NCI-H345 (cell line): ENCODE data around the gene HHIP.

Source experiments
- DNase-seq: peaks from one replicate; lab custom pipeline; 2025; lab: John Stamatoyannopoulos, UW

HHIP gene

GRCh38 chr4:144645631-144646522 is at the start of gene HHIP:
HHIP (plus strand) TSS chr4:144646156; CDS start chr4:144646676, 520 bp downstream.
- peak; percentile 29 for DNase-seq

GRCh38 chr4:144597171-144597570 is 48.8 kb upstream of the HHIP start:
- no peak for DNase-seq

GRCh38 chr4:144599621-144600020 is 46.3 kb upstream of the HHIP start:
- DNase-seq, result no peak

GRCh38 chr4:144611850-144612249 is 34.1 kb upstream of the HHIP start:
- DNase-seq, result no peak

GRCh38 chr4:144614850-144615585 is 30.9 kb upstream of the HHIP start:
- no peak for DNase-seq

GRCh38 chr4:144621681-144622080 is 24.3 kb upstream of the HHIP start:
- no peak for DNase-seq

GRCh38 chr4:144627663-144628076 is 18.3 kb upstream of the HHIP start:
- no peak for DNase-seq

GRCh38 chr4:144633215-144633614 is 12.7 kb upstream of the HHIP start:
- DNase-seq, result no peak

GRCh38 chr4:144634978-144635747 is 10.8 kb upstream of the HHIP start:
- no peak for DNase-seq

- DNase-seq, result no peak
These were observed 1.4 kb upstream of the HHIP start for GRCh38 chr4:144644368-144645101.

- no peak for DNase-seq
These were observed 790 bp upstream of the HHIP start for GRCh38 chr4:144645102-144645630.

GRCh38 chr4:144646523-144647094 is 653 bp downstream of the HHIP start:
- DNase-seq, result peak; percentile 23

- peak; percentile 26 for DNase-seq
These were observed 1.2 kb downstream of the HHIP start for GRCh38 chr4:144647095-144647561.

GRCh38 chr4:144647590-144647989 is 1.6 kb downstream of the HHIP start:
- DNase-seq, result no peak

- DNase-seq, result no peak
These were observed 2.1 kb downstream of the HHIP start for GRCh38 chr4:144648042-144648441.

- peak; percentile 82 for DNase-seq
These were observed 3.7 kb downstream of the HHIP start for GRCh38 chr4:144649646-144650045.

GRCh38 chr4:144650311-144651005 is 4.5 kb downstream of the HHIP start:
- peak; percentile 1 for DNase-seq

GRCh38 chr4:144653781-144654545 is 8.0 kb downstream of the HHIP start:
- no peak for DNase-seq

GRCh38 chr4:144655491-144655890 is 9.5 kb downstream of the HHIP start:
- DNase-seq, result no peak
